NT2/D1 (cell line): Measurements from ENCODE around the gene NUCB1.
A peak's percentile ranks its signal among the peaks of the same experiment; 100 is the strongest.

Experiments
- DNase-seq: peaks from one replicate; pipeline ENCODE4 v3.0.0-alpha.2; 2011; ENCODE audit warnings: low read depth, low spot score
- H3K27me3 ChIP-seq: 2 replicates; pipeline ENCODE4 v1.6.0; 2011; ENCODE audit warnings: mild to moderate bottlenecking; ENCODE audit not compliant: insufficient read length, insufficient read depth
- H3K36me3 ChIP-seq: 2 replicates; pipeline ENCODE4 v1.6.1; 2011; ENCODE audit warnings: mild to moderate bottlenecking, low read length, mixed read lengths; ENCODE audit not compliant: insufficient read depth, insufficient read length
- H3K4me1 ChIP-seq: 2 replicates; pipeline ENCODE4 v1.5.1; 2011; ENCODE audit not compliant: insufficient read depth, insufficient read length
- H3K4me3 ChIP-seq: 2 replicates; pipeline ENCODE4 v1.5.1; 2011; ENCODE audit warnings: low read depth; ENCODE audit not compliant: insufficient read length
- H3K9ac ChIP-seq: 2 replicates; pipeline ENCODE4 v1.6.0; 2011; ENCODE audit warnings: low read depth; ENCODE audit not compliant: insufficient read length
- H3K9me3 ChIP-seq: 2 replicates; pipeline ENCODE4 v1.5.1; 2011; ENCODE audit warnings: mild to moderate bottlenecking, low read length; ENCODE audit not compliant: insufficient read depth
- SUZ12 ChIP-seq: IDR thresholded peaks from 2 replicates; pipeline ENCODE4 v1.6.1; 2011; ENCODE audit not compliant: insufficient read length, insufficient read depth; ENCODE audit errors: extremely low read depth
- YY1 ChIP-seq: IDR thresholded peaks from 2 replicates; pipeline ENCODE4 v1.6.1; 2011; ENCODE audit not compliant: insufficient read length, insufficient read depth
- ZNF274 ChIP-seq: IDR thresholded peaks from 2 replicates; pipeline ENCODE4 v1.6.1; 2011; ENCODE audit warnings: mild to moderate bottlenecking, low read depth, low read length

The NUCB1 gene

DNA sequence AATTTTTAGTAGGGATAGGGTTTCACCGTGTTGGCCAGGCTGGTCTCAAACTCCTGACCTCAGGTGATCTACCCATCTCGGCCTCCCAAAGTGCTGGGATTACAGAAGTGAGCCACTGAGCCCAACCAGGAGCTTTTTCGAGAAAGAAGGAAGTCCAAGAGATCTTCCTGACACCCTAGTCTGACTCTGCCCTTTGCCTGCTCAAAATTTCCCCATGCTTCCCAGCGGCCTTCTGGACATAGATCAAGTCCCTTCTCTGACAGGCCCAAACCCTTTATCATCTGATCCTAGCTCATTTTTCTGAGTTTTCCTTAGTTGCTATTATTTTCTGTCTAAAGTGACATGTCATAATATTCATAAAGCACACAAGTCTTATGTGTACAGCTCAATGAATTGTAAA is 53.0 kb downstream of the NUCB1 start:
- no peak for TF ChIP-seq YY1
- no peak for TF ChIP-seq ZNF274
- TF ChIP-seq SUZ12 = no peak
- Histone ChIP-seq H3K9me3 (no peaks in the 10 kb centered on the region), H3K4me3 (no peak overlapping the region), H3K9ac (no peak overlapping the region), H3K4me1 (peaks cover 4% of the 10 kb centered on the region), H3K36me3 (peaks cover 25% of the 10 kb centered on the region), H3K27me3 (no peaks in the 10 kb centered on the region)
- no peak for DNase-seq

DNA sequence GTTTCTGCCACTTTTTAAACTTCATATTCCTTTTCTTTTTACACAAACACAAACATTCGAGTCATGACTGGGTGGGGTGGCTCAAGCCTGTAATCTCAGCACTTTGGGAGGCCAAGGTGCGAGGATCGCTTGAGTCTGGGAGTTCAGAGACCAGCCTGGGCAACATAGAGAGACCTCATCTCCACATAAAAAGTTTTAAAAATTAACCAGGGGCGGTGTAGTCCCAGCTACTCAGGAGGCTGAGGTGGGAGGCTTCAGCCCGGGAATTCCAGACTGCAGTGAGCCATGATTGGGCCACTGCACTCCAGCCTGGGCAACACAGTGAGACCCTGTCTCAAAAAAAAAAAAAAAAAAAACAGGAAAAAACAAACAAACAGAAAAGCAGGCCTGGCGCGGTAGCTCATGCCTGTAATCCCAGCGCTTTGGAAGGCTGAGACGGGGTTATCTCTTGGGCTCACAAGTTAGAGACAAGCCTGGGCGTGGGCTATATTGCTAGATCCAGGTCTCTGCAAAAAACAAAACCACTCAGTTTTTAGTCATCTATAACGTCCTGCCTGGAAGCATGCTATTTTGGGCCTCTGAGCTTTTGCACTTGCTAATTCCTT is 54.0 kb downstream of the NUCB1 start:
- no peak for DNase-seq
- peaks cover 4% of the 10 kb centered on the region for H3K4me1 ChIP-seq

DNA sequence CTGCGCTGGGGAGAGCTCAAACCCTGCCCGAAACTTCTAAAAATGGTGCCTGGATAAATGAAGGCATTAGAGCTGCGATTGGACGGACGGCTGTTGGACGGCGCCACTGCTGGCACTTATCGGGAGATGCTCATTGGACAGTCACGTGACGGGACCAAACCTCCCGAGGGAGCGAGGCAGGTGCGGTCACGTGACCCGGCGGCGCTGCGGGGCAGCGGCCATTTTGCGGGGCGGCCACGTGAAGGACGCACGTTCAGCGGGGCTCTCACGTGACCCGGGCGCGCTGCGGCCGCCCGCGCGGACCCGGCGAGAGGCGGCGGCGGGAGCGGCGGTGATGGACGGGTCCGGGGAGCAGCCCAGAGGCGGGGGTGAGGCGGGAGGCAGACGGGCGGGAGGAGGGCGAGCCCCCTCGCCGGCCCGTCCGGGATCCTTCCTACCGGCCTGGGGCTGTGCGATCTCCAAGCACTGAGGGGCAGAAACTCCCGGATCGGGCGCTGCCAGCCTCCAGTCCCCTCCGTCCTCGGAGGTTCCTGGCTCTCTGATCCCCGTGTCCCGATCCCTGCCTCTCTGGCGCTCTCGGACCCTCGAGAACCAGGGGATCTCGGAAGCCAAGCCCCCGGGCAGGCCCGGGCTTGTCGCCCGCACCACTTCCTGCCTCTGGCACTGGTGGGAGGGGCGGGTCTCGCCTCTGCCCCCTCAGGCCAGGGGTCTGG is 54.6 kb downstream of the NUCB1 start, which contains the start of gene BAX:
BAX (plus strand) TSS at position 281 of the 713 bp plus-strand sequence; CDS start at position 335, 54 bp downstream.
- peak within 1 kb of the TSS; percentile 99 for H3K9ac ChIP-seq
- H3K4me3 ChIP-seq = peak within 1 kb of the TSS; percentile 86
- no peaks in the 10 kb centered on the region for H3K9me3 ChIP-seq
- peak; percentile 91 for DNase-seq
- no peaks in the 10 kb centered on the region for H3K27me3 ChIP-seq
- peaks cover 4% of the 10 kb centered on the region for H3K4me1 ChIP-seq
- TF ChIP-seq ZNF274 (no peak), YY1 (peak; percentile 95)
- peaks cover 25% of the 10 kb centered on the region for H3K36me3 ChIP-seq

More for the DNA sequence above, 54.0 kb downstream of the NUCB1 start:
- Histone ChIP-seq H3K27me3 (no peaks in the 10 kb centered on the region), H3K9ac (peak overlapping the region; percentile 63), H3K36me3 (peaks cover 25% of the 10 kb centered on the region), H3K4me3 (peak overlapping the region; percentile 40), H3K9me3 (no peaks in the 10 kb centered on the region)
- TF ChIP-seq YY1 = no peak
- no peak for TF ChIP-seq SUZ12
- TF ChIP-seq ZNF274 = no peak

DNA sequence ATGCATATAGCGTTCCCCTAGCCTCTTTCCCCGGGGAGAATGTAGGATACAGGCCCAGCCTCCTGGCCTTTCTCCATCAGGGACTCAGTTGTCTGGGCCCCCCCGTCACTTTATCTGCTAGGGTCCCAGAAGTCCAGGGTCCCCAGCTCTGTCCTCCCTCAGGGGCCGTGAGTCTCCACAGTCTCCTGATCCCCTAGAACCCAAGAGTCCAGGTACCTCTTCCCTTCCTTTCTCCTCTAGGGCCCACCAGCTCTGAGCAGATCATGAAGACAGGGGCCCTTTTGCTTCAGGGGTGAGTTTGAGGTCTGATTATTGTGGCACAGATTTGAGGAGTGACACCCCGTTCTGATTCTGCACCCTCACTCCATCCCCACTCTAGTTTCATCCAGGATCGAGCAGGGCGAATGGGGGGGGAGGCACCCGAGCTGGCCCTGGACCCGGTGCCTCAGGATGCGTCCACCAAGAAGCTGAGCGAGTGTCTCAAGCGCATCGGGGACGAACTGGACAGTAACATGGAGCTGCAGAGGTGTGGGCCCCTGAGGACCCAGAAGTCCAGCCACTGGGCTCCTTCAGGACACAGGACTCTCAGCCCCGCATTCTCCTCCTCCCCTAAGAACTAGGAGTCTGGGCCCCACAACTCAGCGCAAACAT is 55.3 kb downstream of the NUCB1 start:
- no peak for TF ChIP-seq ZNF274
- no peak for TF ChIP-seq YY1
- TF ChIP-seq SUZ12 = no peak

DNA sequence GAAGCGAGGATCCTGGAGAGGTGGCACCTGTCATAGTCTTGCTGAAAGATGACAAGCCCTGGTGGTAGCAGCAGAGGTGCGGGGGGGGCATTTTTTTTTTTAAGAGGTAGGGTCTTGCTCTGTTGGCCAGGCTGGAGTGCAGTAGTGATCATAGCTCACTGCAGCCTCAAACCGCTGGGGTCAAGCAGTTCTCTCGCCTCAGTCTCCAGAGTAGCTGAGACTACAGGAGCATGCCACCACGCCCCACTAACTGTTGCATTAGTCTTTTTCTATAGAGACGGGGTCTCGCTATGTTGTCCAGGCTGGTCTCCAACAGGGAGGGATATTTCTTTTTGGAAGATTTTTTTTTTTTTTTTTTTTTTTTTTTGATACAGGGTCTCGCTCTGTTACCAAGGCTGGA is 57.9 kb downstream of the NUCB1 start:
- Histone ChIP-seq H3K27me3 (no peaks in the 10 kb centered on the region), H3K36me3 (peaks cover 39% of the 10 kb centered on the region), H3K4me1 (peaks cover 6% of the 10 kb centered on the region), H3K4me3 (no peak overlapping the region), H3K9ac (no peak overlapping the region), H3K9me3 (no peaks in the 10 kb centered on the region)
- DNase-seq = no peak
- TF ChIP-seq YY1 (no peak), ZNF274 (no peak), SUZ12 (no peak)

More for the DNA sequence above, 55.3 kb downstream of the NUCB1 start:
- no peaks in the 10 kb centered on the region for H3K9me3 ChIP-seq
- peak overlapping the region; percentile 86 for H3K4me3 ChIP-seq
- no peaks in the 10 kb centered on the region for H3K27me3 ChIP-seq
- DNase-seq = no peak
- peak overlapping the region; percentile 99 for H3K9ac ChIP-seq
- peaks cover 25% of the 10 kb centered on the region for H3K36me3 ChIP-seq
- H3K4me1 ChIP-seq = peaks cover 4% of the 10 kb centered on the region

DNA sequence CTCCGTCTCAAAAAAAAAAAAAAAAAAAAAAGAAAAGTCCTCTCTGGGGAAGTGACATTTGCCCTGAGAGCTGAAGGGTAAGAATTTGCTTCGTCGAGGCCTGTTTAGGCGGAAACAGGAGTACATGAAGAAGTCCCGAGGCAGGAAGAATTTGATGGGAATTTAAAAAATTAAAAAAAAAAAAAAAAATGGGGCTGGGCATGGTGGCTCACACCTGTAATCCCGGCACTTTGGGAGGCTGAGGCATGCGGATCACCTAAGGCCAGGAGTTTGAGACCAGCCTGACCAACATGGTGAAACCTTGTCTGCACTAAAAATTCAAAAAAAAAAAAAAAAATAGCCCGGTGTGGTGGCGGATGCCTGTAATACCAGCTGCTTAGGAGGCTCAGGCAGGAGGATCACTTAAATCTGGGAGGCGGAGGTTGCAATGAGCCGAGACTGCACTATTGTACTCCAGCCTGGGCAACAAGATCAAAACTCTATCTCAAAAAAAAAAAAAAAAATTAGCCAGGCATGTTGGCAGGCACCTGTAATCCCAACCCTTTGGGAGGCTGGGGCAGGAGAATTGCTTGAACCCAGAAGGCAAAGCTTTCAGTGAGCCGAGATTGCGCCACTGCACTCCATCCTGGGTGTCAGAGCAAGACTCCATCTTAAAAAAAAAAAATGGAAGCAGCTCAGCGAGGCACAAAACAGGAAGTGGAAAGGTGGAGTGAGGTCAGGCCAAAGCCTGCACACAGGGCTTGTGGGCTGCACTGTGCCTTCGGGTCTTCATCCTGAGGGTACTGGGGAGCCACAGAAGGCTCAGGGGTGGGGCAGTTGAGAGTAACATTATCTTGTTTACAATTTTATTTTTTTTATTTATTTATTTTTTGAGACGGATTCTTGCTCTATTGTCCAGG is 59.5 kb downstream of the NUCB1 start:
- no peak overlapping the region for H3K9ac ChIP-seq
- no peaks in the 10 kb centered on the region for H3K27me3 ChIP-seq
- no peak overlapping the region for H3K4me3 ChIP-seq
- peaks cover 39% of the 10 kb centered on the region for H3K36me3 ChIP-seq
- DNase-seq = no peak
- TF ChIP-seq SUZ12 (no peak), YY1 (no peak), ZNF274 (no peak)
- no peaks in the 10 kb centered on the region for H3K9me3 ChIP-seq
- H3K4me1 ChIP-seq = peaks cover 6% of the 10 kb centered on the region

DNA sequence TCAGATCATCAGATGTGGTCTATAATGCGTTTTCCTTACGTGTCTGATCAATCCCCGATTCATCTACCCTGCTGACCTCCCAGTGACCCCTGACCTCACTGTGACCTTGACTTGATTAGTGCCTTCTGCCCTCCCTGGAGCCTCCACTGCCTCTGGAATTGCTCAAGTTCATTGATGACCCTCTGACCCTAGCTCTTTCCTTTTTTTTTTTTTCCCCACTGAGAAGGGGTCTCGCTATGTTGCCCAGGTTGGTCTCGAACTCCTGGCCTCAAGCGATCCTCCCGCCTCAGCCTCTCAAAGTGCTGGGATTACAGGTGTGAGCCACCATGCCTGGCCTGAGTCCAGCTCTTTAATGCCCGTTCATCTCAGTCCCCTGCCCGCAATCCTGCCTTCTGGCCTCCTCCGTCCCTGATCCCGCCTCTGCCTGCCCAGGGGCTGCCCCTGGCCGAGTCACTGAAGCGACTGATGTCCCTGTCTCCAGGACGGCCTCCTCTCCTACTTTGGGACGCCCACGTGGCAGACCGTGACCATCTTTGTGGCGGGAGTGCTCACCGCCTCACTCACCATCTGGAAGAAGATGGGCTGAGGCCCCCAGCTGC is 61.0 kb downstream of the NUCB1 start:
- H3K9me3 ChIP-seq = no peaks in the 10 kb centered on the region; the same call in 1 of the 2 replicates
- H3K9ac ChIP-seq = no peak overlapping the region
- H3K4me1 ChIP-seq = peaks cover 3% of the 10 kb centered on the region
- H3K4me3 ChIP-seq = no peak overlapping the region
- peaks cover 40% of the 10 kb centered on the region for H3K36me3 ChIP-seq
- no peak for TF ChIP-seq SUZ12
- no peak for TF ChIP-seq ZNF274
- TF ChIP-seq YY1 = no peak
- H3K27me3 ChIP-seq = no peaks in the 10 kb centered on the region
- DNase-seq = no peak
